ENCODE results near the gene FKBP5. TPM values are rescaled to one million over a fixed set of nuclear protein-coding genes. Genes with fewer than 3 reads are reported as not detected.

FKBP5 gene
- total and polyA plus RNA-seq, 10 of the 15 experiments (the other 5 are each of a cell fraction or from before 2014, with no cell fraction given), result 29.0 to 123 (median 62.3) TPM

GRCh38 chr6:35675871-35676459, 12.8 kb downstream of the FKBP5 start:
- Histone ChIP-seq H3K27me3 (replicated peaks in 1 of 2; ENCODE audit: control insufficient read depth in 2 of 2, insufficient read depth in 2 of 2, low read length in 1 of 2) (no peaks in the 10 kb centered on the region), H3K9me3 (replicated peaks; ENCODE audit: control insufficient read depth, insufficient read depth, low read length) (no peaks in the 10 kb centered on the region), H3K4me3 (no peak overlapping the region), H3K36me3 (ENCODE audit: control insufficient read depth in 2 of 2, insufficient read depth in 2 of 2, low read length in 1 of 2) (no peaks in the 10 kb centered on the region), H3K4me1 (ENCODE audit: control insufficient read depth, insufficient read depth, low read length) (no peaks in the 10 kb centered on the region; the same call in none of the 2 replicates), H3K4me2 (ENCODE audit: control insufficient read depth, insufficient read depth) (no peak overlapping the region), H4K20me1 (ENCODE audit: control insufficient read depth, insufficient read depth) (no peaks in the 10 kb centered on the region), H2AFZ (ENCODE audit: control insufficient read depth, low read depth, low read length) (no peak overlapping the region), H3K79me2 (ENCODE audit: control insufficient read depth, insufficient read depth, low read length) (peaks cover 44% of the 10 kb centered on the region), H3K27ac (ENCODE audit: control insufficient read depth, insufficient read depth) (no peak overlapping the region), H3K9ac (ENCODE audit: control insufficient read depth, insufficient read depth, low read length) (no peak overlapping the region)
- in situ Hi-C loops (cut with MboI) (no loop called here), intact Hi-C loops (cut with micrococcal nuclease; ENCODE audit: unreplicated experiment) (no loop called here)
- 97% methylated on average over 4 of the region's 4 CpGs for WGBS (ENCODE audit: insufficient coverage, insufficient replicate concordance, low lambda C conversion rate, missing lambda C conversion rate)
- ChIA-PET CTCF (interaction anchor here (1.3 to 2.1 kb wide), 3 partner anchors 10 to 58 kb away, joined by 3 to 9 read pairs (median 3); no protein-coding TSS in a partner anchor), POLR2A (no interaction called here), SMC1A (ENCODE audit: uncharacterized antibody, unreplicated experiment) (interaction anchor here (0.6 to 2.2 kb wide), 3 partner anchors 13 to 629 kb away, joined by 3 to 7 read pairs (median 4); no protein-coding TSS in a partner anchor), RAD21 (ENCODE audit: unreplicated experiment) (interaction anchor here (1.5 kb wide), 1 partner anchor 60 kb away, joined by 3 read pairs; no protein-coding TSS in a partner anchor)
- DNase-seq (ENCODE audit: low read depth, low spot score) (no peak), FAIRE-seq (no peak), ATAC-seq (no peak)
- TF ChIP-seq RFX5 (IDR thresholded peaks at IDR 0.05; ENCODE audit: low read depth, low read length) (no peak), CBFB (IDR thresholded peaks at IDR 0.05; ENCODE audit: low read depth) (no peak), LARP7 (IDR thresholded peaks at IDR 0.05) (no peak), NFYA (IDR thresholded peaks at IDR 0.05; ENCODE audit: borderline replicate concordance, low read depth, low read length) (no peak), IRF4 (IDR thresholded peaks at IDR 0.05; ENCODE audit: low read depth, low read length) (no peak), PBX3 (IDR thresholded peaks at IDR 0.05; ENCODE audit: insufficient replicate concordance, low read depth, low read length) (no peak), ATF2 (IDR thresholded peaks at IDR 0.05; ENCODE audit: low read length) (no peak), NFIC (IDR thresholded peaks at IDR 0.05; ENCODE audit: low read depth, low read length) (no peak)
- BruUV-seq (replicated peaks), result no TSS peak

All from GM12878 (cell line).